Measurements from ENCODE around the gene CLEC4G. TPM values are rescaled to one million over a fixed set of nuclear protein-coding genes. Genes with fewer than 3 reads are reported as not detected.
"Not testable (repeated sequence)": the region's sequence is repeated elsewhere in the genome, so short reads cannot be mapped to it uniquely, and the experiment has no call there.

Gene CLEC4G
- polyA plus RNA-seq, 4 donors, result 0.31 TPM; not detected in 3

DNA sequence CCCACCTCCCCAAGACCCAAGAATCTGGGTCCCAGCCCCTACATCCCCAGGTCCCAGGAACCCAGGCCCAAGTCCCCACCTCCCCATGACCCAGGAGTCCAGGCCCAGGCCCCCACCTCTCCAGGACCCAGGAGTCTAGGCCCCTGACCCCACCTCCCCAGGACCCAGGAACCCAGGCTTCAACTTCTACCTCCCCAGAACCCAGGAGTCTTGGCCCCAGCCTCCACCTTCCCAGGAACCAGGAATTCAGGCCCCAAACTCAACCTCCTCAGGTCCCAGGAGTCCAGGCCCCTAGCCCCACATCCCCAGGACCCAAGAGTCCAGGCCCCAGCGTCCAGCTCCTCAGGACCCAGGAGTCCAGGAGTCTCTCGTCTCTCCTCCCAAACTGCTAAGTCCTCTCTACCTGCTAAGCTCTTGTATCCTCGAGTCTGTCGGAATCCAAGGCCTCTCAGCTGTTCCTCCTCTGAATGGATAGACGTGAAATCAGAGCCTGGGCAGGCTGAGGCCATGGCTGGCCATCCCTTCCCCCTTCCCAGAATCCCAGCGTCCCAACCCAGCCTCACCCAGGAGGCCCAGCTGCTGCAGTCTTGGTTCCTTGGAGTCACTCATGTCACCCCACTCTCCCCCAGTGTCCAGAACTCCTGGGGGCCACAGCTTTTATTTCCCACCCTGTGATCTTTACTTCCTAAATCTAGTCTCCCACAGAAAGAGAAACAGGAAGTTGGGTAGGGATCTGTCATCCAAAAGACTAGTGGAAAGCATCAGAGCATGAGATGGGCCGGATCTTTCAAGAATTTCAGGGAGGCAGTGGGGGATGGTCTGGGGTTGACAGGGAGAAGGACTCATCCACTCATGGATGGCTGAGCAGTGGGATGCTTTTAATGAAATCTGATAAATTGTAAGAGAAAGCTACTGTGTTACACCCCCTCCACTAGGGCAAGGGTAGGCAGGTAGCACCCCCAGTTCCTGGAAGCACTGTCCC is 15.3 kb upstream of the CLEC4G start, which contains the start of gene CD209:
Gene CD209 (minus strand): TSS at position 632 of the 982 bp plus-strand sequence. CDS start 23 bp downstream, at position 609.
- no peak for DNase-seq (ENCODE audit: low read depth in 4 of 4, low spot score in 3 of 4)

DNA sequence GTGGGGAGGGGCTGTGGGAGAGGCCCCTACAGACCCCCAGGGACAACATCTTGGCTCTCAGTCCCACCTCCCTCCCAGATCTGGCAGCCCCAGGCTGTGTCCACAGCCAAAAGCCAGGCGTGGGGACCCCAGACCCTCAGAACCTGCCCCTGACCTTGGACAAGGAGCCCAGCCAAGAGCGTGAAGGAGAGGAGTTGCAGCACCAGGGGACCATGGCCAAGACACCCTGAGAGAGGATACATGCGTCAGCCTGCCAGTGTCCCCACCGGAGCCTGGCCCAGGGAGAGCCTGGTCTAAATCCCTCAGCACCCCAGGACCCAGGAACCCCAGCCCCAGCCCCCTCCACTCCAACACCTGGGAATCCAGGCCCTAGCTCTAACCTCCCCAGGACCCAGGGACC is 14.4 kb upstream of the CLEC4G start:
- not testable (repeated sequence) for DNase-seq (ENCODE audit: low read depth in 4 of 4, low spot score in 3 of 4)

DNA sequence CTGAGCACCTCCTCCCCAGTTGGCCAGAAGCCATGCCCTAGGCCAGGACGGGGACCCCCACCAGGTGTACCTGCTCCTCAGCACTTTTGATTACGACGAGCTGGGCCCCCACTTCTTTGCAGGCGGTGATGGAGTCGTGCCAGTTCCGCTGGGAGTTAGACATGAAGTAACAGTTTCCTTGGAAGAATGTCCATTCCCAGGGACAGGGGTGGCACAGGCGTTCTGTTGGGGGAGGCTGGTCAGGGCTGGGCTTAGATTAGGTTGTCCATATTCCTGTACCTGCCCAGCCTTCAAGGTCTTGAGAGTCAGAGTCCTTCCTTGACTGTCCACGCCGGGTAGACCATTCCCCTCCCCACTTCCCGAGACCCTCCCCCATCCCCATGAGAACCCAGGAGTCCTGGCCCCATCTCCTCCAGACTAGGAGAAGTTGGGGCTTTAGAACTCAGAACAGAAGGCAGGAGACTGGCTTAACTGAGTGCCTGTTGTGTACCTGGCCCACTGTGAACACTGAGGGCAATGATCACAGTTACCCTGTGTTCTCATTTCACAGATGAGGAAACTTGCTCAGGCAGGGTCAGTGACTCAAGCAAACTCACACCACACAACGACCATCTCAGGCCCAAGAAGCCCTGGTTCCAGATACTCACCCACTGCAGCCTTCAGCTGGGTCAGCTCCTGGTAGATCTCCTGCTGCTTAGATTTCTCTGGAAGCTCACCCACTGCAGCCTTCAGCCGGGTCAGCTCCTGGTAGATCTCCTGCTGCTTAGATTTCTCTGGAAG is 13.2 kb upstream of the CLEC4G start:
- no peak for DNase-seq (ENCODE audit: low read depth in 4 of 4, low spot score in 3 of 4)

DNA sequence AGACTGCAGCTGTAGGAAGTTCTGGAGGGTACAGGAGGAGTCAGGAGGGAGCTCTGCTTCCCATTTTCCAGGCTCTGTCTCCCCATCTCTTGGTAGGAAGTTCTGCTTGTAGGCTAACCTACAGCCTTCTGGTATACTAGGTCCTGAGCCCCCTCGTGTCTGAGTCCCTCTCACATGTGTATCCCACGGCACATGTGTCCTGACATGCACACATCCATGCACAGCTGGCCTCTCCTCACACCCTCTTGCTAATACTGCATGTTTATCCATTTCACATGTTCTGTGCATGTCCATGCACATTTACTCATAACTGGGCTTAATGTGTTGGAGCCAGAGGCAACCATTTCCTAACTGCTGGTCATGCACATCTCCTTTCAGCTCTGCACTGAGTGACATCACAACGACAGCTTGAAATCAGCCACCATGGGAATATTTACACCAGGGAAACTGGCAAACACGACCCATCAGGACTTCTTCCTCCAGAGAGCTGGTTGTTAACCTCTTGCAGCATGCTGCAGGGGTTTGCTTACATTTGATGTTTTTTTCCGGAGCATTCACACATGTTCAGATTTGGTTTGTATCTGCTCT is 12.4 kb upstream of the CLEC4G start:
- DNase-seq (ENCODE audit: low read depth in 4 of 4, low spot score in 3 of 4), result no peak

DNA sequence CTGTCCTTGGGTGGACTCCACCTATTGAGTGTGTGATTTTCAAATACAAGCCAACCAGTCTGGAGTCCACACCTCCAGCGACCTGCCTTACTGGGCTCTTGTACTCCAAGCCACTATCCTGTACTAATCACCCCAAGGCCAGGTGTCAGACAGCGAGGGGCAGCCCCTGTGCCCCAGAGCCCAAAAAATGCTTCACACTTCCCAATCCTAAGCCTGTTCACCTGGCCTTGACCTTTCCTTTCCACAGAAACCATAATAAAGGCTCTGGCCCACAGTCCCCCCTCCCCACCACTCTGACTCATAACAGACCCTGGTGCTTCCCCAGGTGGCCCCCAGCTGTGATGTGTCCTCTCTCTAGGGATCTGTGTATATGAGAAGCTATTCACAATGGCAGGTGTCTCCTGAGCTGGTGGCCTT is 11.5 kb upstream of the CLEC4G start:
- DNase-seq (ENCODE audit: low read depth in 4 of 4, low spot score in 3 of 4), result no peak

DNA sequence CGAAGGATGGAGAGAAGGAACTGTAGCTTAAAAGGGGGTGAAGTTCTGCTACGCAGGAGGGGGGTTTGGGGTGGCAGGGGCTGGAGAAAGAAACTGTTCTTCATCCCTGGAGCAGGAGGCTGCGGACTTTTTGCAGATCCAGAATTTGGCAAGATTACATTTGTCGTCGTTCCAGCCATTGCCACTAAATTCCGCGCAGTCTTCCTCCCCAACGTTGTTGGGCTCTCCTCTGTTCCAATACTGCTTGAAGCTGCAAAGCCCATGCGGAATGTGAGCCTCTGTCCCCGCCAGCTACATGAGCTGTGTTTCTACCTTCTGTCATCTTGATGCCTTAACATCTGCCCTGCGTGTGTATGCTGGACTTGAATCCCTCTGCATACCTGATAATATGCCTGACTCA is 11.1 kb upstream of the CLEC4G start:
- no peak for DNase-seq (ENCODE audit: low read depth in 4 of 4, low spot score in 3 of 4)

DNA sequence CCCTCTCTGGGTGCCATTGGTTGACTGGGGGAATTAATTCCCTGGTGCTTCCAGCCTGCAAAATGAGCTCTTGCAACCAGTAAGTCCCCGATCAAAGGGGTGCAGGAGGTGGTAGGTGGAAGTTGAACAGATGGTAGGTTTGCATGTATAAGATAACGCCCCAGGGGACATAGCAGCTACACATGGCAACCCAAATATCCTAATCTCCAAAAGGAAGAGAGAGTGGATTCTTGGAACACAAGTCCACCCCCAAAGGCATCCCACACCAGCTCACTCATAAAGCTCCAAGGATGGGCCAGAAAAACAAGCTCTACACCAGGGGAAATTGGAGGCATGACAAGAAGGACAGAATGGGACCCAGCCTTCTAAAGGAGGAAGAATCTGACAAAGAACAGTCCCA is 10.7 kb upstream of the CLEC4G start:
- no peak for DNase-seq (ENCODE audit: low read depth in 4 of 4, low spot score in 3 of 4)

DNA sequence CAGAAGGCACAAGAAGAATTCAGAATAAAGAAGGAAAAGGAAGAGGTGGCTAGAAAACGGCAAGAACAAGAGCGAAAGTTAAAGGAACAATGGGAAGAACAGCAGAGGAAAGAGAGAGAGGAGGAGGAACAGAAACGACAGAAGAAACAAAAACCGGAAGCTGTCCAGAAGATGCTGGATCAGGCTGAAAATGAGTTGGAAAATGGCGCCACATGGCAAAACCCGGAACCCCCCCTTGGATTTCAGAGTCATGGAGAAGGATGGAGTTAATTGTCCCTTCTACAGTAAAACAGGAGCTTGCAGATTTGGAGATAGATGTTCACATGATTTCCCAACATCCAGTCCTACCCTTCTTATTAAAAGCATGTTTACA is 8.8 kb upstream of the CLEC4G start:
- DNase-seq (ENCODE audit: low read depth in 4 of 4, low spot score in 3 of 4), result no peak

DNA sequence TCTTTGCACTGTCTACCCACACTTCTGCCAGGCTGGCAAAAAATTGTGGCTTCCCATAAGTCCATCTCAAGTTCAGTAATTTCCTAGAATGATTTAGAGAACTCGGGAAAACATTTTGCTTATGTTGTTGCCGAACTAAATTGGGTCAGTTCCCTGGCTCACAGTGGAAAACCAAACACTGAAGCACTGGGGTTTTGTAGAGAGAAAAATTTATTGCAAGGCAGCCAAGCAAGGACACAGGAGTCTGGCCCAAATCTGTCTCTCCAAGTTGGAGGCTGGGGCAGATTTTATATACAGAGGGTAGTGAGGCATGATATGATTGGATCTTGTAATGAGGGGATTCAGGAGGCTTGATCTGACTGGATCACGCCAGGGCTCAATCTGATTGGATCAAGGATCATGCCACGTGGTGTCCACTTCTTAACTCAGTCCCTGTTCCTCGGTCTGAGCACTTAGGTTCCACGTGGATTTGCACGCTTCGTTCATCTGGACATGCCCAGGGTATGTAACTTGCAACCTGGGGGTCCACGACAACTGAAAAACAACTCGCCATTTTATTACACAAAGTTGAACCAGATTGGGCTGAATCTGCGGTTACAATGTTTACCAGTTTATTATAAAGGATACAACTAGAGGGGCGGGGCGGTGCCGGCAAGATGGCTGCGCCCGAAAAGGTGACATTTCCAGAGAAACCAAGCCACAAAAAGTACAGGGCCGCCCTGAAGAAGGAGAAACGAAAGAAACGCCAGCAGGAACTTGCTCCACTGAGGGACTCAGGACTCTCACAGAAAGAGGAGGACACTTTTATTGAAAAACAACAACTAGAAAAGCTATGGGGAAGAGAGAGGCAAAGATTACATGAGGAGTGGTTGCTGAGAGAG is 8.1 kb upstream of the CLEC4G start:
- no peak for DNase-seq (ENCODE audit: low read depth in 4 of 4, low spot score in 3 of 4)

DNA sequence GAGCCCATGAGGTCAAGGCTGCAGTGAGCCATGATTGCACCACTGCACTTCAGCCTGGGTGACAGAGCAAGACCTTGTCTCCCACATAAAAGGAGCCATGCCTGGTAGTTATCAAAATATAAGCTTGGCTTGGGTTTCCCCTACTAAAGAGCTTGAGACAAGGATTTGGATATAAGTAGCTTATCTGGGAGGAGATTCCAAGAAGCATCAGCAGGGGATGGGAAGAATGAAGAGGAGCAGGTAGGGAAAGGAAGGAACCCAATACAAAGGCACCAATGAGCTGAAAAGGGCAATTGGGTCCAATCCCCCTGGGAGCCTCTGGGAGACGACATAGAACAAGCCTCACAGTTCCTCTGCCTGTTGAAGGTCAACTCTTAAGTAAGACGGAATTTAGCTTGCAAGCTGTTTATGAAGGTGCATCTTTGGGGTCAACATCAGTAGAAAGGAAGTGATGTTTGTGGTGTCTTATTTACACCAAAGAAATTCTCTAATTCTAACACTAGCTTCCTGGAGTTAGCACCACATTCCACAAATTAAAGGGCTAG is 7.4 kb upstream of the CLEC4G start:
- no peak for DNase-seq (ENCODE audit: low read depth in 4 of 4, low spot score in 3 of 4)

DNA sequence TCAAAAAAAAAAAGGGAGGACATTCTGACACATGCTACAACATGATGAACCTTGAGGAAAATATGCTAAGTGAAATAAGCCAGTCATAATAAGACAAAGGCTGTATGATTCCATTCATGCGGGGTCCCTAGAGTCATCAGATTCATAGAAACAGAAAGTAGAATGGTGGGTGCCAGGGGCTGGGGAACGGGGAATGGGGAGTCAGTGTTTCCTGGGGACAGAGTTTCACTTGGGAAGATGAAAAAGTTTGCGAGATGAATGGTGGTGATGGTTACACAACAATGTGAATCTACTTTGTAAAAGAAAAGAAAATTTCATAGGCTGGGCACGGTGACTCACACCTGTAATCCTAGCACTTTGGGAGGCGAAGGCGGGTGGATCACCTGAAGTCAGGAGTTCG is 6.1 kb upstream of the CLEC4G start:
- DNase-seq (ENCODE audit: low read depth in 4 of 4, low spot score in 3 of 4), result no peak

DNA sequence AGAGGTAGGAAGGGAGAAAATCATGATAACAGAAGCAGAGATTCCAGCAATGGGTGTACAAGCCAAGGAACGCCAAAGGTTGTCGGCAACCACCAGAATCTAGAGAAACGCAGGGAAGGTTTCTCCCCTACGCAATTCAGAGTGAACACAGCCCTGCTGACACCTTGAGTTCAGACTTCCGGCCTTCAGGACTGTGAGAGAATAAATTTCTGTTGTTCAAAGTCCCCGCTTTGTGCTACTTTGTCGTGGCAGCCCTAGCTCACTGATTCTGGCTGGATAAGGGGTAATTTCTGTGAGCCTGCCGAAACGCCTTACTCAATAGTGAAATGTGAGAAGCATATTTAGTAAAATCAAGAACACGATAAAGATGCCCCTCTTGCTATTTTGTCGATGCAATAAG is 5.3 kb upstream of the CLEC4G start:
- no peak for DNase-seq (ENCODE audit: low read depth in 4 of 4, low spot score in 3 of 4)

DNA sequence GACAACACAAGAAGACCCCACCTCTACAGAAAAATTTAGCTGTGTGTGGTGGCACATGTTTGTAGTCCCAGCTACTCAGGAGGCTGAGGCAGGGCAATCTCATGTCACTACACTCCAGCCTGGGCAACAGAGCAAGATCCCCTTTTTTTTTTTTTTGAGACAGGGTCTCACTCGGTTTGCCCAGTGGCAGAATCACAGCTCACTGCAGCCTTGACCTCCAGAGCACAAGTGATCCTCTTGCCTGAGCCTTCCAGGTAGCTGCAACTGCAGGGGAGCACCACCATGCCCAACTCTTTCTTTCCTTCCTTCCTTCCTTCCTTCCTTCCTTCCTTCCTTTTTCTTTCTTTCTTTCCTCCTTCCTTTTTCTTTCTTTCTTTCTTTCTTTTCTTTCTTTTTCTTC is 4.2 kb upstream of the CLEC4G start:
- no peak for DNase-seq (ENCODE audit: low read depth in 4 of 4, low spot score in 3 of 4)

DNA sequence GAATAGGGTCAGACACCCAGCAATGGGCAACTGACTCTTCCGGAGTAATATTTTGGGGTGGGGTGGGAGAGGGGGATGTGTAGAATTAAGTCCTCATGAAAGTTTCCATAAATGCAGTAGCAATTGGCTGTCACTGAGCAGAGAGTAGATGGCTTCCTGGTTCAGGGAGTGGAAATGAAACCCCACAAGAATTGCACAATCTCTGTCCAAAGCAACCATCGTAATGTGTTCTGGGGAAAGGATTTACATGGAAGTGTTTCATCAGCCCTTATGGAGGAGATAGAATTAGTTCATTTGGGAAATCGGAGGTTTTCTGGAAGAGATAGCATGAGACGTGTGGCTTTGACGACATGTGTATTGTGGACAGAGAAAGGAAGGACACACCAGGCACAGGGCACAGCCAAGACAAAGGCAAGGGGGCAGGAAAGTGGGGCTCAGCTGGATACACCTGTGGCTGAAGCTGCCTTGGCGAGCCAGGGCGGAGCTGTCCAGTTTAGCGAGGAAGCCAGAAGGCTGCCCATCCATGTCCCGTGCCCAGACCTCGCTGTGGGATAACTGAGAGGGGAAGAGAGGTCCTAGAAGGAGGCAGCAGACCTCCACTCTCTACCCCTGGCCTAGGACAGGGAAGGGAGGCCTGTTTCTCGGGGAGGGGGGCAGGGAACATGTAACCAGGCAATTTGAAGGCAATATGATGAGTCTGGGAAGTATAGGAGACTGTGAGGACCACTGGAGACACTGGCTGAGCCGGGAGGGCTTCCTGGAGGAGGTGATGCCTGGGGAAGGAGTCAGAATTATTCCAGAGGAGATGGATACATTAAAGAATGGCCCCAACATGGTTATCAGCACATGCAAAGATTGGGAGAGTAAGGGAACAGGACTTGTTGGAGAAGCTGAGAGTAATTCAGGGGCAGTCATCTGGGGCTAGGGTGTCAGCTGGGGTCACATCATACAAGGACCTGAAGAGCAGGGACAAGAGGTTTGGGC is 2.6 kb upstream of the CLEC4G start:
- no peak for DNase-seq (ENCODE audit: low read depth in 4 of 4, low spot score in 3 of 4)

DNA sequence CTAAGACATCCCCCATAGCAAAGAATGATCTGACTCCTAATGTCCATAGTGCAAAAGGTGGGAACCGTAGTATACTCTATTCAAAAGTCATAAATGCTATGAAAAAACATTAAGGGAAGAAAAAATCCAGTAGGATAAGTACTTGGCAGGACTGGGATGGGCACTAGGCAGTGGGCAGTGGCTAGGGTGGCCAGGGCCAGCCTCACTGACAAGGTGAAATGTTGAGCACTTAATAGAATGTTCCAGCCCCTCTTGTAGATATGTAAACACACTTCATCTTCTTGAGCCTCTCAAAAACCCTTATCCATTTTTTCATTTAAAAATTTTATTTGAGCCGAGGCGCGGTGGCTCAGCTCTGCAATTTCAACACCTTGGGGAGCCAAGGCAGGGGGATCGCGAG is 1.5 kb upstream of the CLEC4G start:
- DNase-seq (ENCODE audit: low read depth in 4 of 4, low spot score in 3 of 4), result no peak

DNA sequence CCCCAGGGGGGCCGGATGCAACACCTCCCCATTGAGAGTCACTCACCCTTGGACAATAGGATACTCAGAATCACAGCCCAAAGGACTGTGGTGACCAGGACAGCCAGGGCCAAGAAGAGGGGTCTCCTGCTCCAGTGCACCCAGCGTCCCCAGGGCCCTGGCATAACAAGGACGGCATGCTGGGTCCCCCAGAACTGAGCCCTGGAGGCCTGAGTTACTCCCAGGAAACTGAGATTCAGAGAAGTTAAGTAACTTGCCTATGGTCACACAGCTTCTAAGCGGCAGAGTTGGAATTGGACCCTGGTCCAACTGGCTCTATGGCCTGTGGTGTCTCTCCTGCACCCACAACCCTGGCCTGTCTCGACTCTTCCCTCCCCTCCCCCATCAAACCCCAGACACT is 295 bp downstream of the CLEC4G start:
- DNase-seq (ENCODE audit: low read depth in 4 of 4, low spot score in 3 of 4), result no peak

DNA sequence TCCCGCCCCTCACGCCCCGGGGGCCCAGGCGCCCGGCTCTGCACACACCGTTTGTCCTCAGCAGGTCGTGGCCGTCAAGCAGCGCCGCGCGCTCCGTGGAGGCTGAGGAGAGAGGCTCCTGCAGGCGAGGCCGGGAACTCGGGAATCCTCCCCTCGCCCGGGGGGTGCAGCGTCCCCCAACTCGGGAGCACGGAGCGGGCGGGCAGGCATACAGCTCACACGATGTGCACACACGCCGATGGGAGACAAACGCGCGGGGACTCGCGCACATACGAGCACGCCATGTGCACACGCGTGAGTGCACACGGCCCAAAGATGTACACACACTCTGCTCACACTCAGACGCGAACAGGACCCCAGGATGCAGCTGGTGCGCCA is 703 bp downstream of the CLEC4G start:
- DNase-seq (ENCODE audit: low read depth in 4 of 4, low spot score in 3 of 4), result no peak

DNA sequence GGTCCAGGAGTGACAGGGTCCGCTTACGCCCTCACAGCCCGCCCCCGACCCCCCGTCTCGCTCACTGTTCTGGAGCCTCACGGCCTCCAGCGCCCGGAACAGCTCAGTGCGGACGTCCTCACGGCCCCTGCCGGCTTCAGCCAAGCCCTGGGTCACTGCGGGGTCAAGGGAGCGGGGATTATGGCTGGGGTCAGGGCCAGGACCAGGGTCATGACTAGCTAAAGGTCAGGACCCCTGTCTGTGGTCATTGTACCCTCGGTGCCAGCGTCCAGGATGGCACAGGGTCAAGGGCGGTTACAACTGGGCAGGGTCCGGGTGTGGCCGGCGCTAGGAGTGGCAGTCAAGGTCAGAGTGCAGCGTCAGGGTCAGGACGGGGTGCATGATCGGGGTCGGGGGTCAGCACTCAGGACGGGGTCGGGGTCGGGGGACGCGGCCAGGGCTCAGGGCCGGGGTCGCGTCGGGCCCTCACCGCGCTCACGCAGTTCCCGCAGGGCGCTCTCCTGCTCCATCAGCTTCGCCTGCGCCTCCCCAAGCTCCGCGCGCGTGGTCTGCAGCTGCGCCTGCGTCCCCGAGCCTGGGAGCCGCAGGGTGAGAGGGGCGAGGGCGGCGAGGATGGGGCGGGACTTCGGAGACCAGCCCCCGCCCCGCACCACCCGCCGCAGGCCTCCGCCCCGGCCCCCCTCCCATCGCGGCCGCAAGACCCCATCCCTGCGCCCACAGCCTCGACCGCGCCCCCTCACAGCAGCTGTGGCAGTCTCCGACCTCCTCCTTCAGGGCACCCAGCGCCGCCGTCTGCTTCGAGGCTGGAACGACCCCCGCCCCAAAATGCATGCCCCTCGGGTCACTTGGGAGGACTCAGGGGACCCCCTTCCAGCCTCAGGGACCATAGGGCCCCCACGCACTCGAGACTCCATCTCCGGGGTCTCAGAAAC is 1.4 kb downstream of the CLEC4G start:
- no peak for DNase-seq (ENCODE audit: low read depth in 4 of 4, low spot score in 3 of 4)

All from left renal pelvis (tissue), 4 donors.